GM23248 (cell line): Measurements from ENCODE around the gene FOSL1. TPM values are rescaled to one million over a fixed set of nuclear protein-coding genes. Genes with fewer than 3 reads are reported as not detected.

Source experiments
- DNase-seq: peaks from one replicate; pipeline ENCODE4 v3.0.0-alpha.2; 2015
- H2AFZ ChIP-seq: fragments of 200-600 bp; sonication (generic); 2 replicates; pipeline ENCODE4 v1.6.1; 2016; ENCODE audit warnings: antibody characterized with exemption
- H3F3A ChIP-seq: fragments of 200-600 bp; sonication (generic); 2 replicates; pipeline ENCODE4 v1.6.1; 2016; ENCODE audit warnings: mild to moderate bottlenecking, antibody characterized with exemption, mixed run types; ENCODE audit not compliant: insufficient read depth
- H3K27ac ChIP-seq: fragments of 200-600 bp; sonication (generic); 2 replicates; pipeline ENCODE4 v1.5.1; 2016; ENCODE audit warnings: mild to moderate bottlenecking
- H3K27me3 ChIP-seq: fragments of 200-600 bp; sonication (generic); replicated peaks from 2 replicates; pipeline ENCODE4 v1.6.1; 2016; ENCODE audit warnings: mild to moderate bottlenecking; ENCODE audit not compliant: insufficient read depth
- H3K36me3 ChIP-seq: fragments of 200-600 bp; sonication (generic); 2 replicates; pipeline ENCODE4 v1.6.1; 2016; ENCODE audit warnings: low read depth, mild to moderate bottlenecking
- H3K4me1 ChIP-seq: fragments of 200-600 bp; sonication (generic); 2 replicates; pipeline ENCODE4 v1.6.1; 2016; ENCODE audit warnings: mild to moderate bottlenecking; ENCODE audit not compliant: insufficient read depth
- H3K4me2 ChIP-seq: fragments of 200-600 bp; sonication (generic); one replicate; pipeline ENCODE4 v1.6.1; 2016; ENCODE audit warnings: mild to moderate bottlenecking; ENCODE audit not compliant: unreplicated experiment
- H3K4me3 ChIP-seq: fragments of 200-600 bp; sonication (generic); 2 replicates; pipeline ENCODE4 v1.5.1; 2016; ENCODE audit warnings: mild to moderate bottlenecking
- H3K79me2 ChIP-seq: fragments of 200-600 bp; sonication (generic); 2 replicates; pipeline ENCODE4 v1.6.1; 2016; ENCODE audit warnings: mild to moderate bottlenecking; ENCODE audit not compliant: insufficient read depth
- H3K9ac ChIP-seq: fragments of 200-600 bp; sonication (generic); 2 replicates; pipeline ENCODE4 v1.6.1; 2016; ENCODE audit warnings: mild to moderate bottlenecking
- H3K9me2 ChIP-seq: fragments of 200-600 bp; sonication (generic); 2 replicates; pipeline ENCODE4 v1.6.1; 2016; ENCODE audit warnings: mixed run types, mild to moderate bottlenecking, moderate library complexity; ENCODE audit not compliant: insufficient read depth
- H3K9me3 ChIP-seq: fragments of 200-600 bp; sonication (generic); one replicate; pipeline ENCODE4 v1.6.1; 2017; ENCODE audit warnings: low read depth
- H4K20me1 ChIP-seq: fragments of 200-600 bp; sonication (generic); 2 replicates; pipeline ENCODE4 v1.6.0; 2016; ENCODE audit not compliant: insufficient read depth
- EZH2 ChIP-seq: fragments of 200-600 bp; sonication (generic); IDR thresholded peaks from 2 replicates; pipeline ENCODE4 v1.6.1; 2018; ENCODE audit warnings: antibody characterized with exemption, mild to moderate bottlenecking; ENCODE audit not compliant: insufficient read depth, poor library complexity, severe bottlenecking
- EZH2phosphoT487 ChIP-seq: fragments of 200-600 bp; sonication (generic); IDR thresholded peaks from 2 replicates; pipeline ENCODE4 v1.6.1; 2018; ENCODE audit warnings: antibody characterized with exemption, moderate library complexity, mild to moderate bottlenecking, low read depth; ENCODE audit not compliant: insufficient read depth
- WGBS, 2 experiments: methylation state at CpG; one replicate each; pipeline ENCODE4 v1.1.6; 2015 to 2017; ENCODE audit warnings: low lambda C conversion rate in 2 of 2, low coverage in 1 of 2; ENCODE audit errors: missing lambda C conversion rate in 2 of 2; 5-methylcytosine and 5-hydroxymethylcytosine counted together
- in situ Hi-C: fragments of 300-500 bp; cut with MboI; formaldehyde crosslinking; loops from 2 replicates; pipeline ENCODE4 v1.15.0; 2020
- polyA plus RNA-seq: library from polyadenylated mRNA; unstranded; fragments of >200 nt; fragmentation: Nextera tagmentation; extraction: Ambion mirVana; gene quantifications from 2 replicates; pipeline ENCODE4 v1.2.1, GENCODE V29; 2016
- total RNA-seq: library from RNA; depleted of rRNA; stranded (reverse); fragments of >200 nt; shearing (Covaris generic); gene quantifications from 2 replicates; pipeline ENCODE4 v1.2.3, GENCODE V29; 2014; rRNA removed

Gene FOSL1
- total RNA-seq (80.6 and 88.9 TPM in 2 replicates), polyA plus RNA-seq (104 and 105 TPM in 2 replicates)

DNA sequence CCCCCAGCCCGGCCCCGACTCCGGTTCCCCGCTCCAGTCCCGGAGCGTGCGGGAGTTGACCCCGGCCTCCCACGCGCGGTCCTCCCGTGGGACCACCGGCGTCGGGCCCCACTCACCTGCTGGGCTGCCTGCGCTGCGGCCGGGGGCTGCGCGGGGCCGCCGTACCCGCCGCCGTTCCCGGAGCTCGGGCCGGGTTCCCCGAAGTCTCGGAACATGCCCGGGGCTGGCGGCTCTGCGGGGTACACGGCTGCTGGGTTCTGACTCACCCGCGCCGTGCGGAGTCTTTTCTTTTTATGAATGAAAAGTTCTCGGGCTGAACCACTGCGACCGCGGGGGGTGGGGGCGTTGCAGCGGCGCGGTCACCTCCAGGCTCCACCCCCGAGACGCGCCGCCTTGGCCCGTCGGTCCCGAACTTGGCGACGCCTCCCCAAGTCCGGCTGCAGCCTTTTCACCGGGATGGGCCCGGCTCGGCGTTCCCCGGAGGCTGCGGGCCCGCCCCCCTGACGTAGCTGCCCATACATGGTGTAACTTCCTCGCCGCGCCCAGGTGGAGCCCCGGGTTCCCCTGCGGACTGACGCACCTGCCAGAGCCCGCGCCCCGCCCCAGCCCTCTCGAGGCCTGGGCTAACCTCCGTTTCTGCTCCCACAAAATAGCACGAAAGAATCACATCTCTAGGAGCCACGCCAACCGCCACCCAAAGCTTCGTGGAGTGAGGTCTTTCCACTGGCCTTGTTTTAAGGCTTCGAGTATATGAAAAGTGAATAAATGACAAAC is at the start of gene FOSL1:
Gene FOSL1, minus strand, starts transcription at position 264 of the 774 bp plus-strand sequence. Its CDS starts 49 bp downstream, at position 215.
- H3K9me2 ChIP-seq = no peaks in the 10 kb centered on the region
- no peak within 1 kb of the TSS for H2AFZ ChIP-seq
- 4 to 6% methylated on average over 53 to 72 of the region's 80 CpGs for WGBS, 2 experiments
- H3K4me1 ChIP-seq = peaks cover 54% of the 10 kb centered on the region
- H3K27ac ChIP-seq = peak within 1 kb of the TSS; percentile 99
- peak within 1 kb of the TSS; percentile 100 for H3K4me2 ChIP-seq
- TF ChIP-seq EZH2phosphoT487 (no peak), EZH2 (no peak)
- no peaks in the 10 kb centered on the region for H3K9me3 ChIP-seq
- H3K79me2 ChIP-seq = peaks cover 62% of the 10 kb centered on the region
- H3K36me3 ChIP-seq = peaks cover 27% of the 10 kb centered on the region; the same call in 1 of the 2 replicates
- in situ Hi-C loops = no loop called here
- DNase-seq = peak; percentile 98
- H4K20me1 ChIP-seq = peaks cover 7% of the 10 kb centered on the region; the same call in 1 of the 2 replicates
- peaks cover 62% of the 10 kb centered on the region for H3F3A ChIP-seq
- H3K27me3 ChIP-seq = no peaks in the 10 kb centered on the region
- H3K4me3 ChIP-seq = peak within 1 kb of the TSS; percentile 95
- peak within 1 kb of the TSS; percentile 99 for H3K9ac ChIP-seq

GRCh38 chr11:65947603-65948125 is 47.5 kb upstream of the FOSL1 start:
- Histone ChIP-seq H4K20me1 (no peaks in the 10 kb centered on the region), H3K9me3 (no peaks in the 10 kb centered on the region), H3K36me3 (no peaks in the 10 kb centered on the region), H3K4me1 (0 out of 2 replicates have a peak, but pooled peaks cover under 1% of the 10 kb centered on the region), H2AFZ (no peak overlapping the region), H3K27me3 (no peaks in the 10 kb centered on the region), H3K4me2 (no peak overlapping the region), H3F3A (no peaks in the 10 kb centered on the region), H3K4me3 (no peak overlapping the region), H3K9ac (no peak overlapping the region), H3K79me2 (no peaks in the 10 kb centered on the region), H3K9me2 (no peaks in the 10 kb centered on the region), H3K27ac (no peak overlapping the region)
- WGBS, 2 experiments = 79 to 81% methylated on average over 12 of the region's 12 CpGs
- no peak for TF ChIP-seq EZH2phosphoT487
- no peak for TF ChIP-seq EZH2
- DNase-seq = no peak
- in situ Hi-C loops = no loop called here

- Histone ChIP-seq H3K9ac (no peak overlapping the region), H3K27ac (no peak overlapping the region), H3K36me3 (no peaks in the 10 kb centered on the region), H3K9me2 (no peaks in the 10 kb centered on the region), H3K27me3 (no peaks in the 10 kb centered on the region), H4K20me1 (no peaks in the 10 kb centered on the region), H2AFZ (no peak overlapping the region), H3K4me2 (no peak overlapping the region), H3K4me1 (peaks cover 4% of the 10 kb centered on the region; the same call in 1 of the 2 replicates), H3F3A (0 out of 2 replicates have a peak, but pooled peaks cover 3% of the 10 kb centered on the region), H3K79me2 (no peaks in the 10 kb centered on the region), H3K9me3 (no peaks in the 10 kb centered on the region), H3K4me3 (no peak overlapping the region)
- in situ Hi-C loops = no loop called here
- WGBS, 2 experiments = 77 to 83% methylated on average over 13 of the region's 13 CpGs
- TF ChIP-seq EZH2phosphoT487 (no peak), EZH2 (no peak)
- DNase-seq = no peak
Measured at GRCh38 chr11:65947133-65947532, 46.9 kb upstream of the FOSL1 start.

DNA sequence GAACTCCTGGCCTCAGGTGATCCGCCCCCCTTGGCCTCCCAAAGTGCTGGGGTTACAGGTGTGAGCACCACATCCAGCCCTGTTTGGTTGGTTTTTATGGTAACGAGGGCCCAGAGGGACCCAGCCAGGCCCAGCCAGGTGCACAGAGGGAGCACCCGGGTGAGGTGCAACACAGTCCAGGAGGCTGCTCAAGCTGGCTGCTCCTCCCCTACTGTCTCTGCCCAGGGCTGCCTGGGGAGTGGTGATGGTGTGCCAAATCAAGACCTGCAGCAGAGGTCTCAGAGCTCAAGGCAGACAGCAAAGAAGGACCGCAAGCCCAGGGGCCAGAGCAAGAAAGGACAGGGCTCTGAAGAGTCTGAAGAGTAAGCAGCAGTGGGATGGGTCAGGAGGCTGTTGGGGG is 46.5 kb upstream of the FOSL1 start:
- no peaks in the 10 kb centered on the region for H3K79me2 ChIP-seq
- H3F3A ChIP-seq = peaks cover 7% of the 10 kb centered on the region; the same call in 1 of the 2 replicates
- H4K20me1 ChIP-seq = no peaks in the 10 kb centered on the region
- no peak overlapping the region for H2AFZ ChIP-seq
- H3K27ac ChIP-seq = no peak overlapping the region
- no peak overlapping the region for H3K9ac ChIP-seq
- no peak for DNase-seq
- no peak overlapping the region for H3K4me3 ChIP-seq
- no peaks in the 10 kb centered on the region for H3K9me3 ChIP-seq
- H3K27me3 ChIP-seq = no peaks in the 10 kb centered on the region
- no peaks in the 10 kb centered on the region for H3K36me3 ChIP-seq
- H3K4me2 ChIP-seq = no peak overlapping the region
- in situ Hi-C loops = no loop called here
- H3K4me1 ChIP-seq = peaks cover 9% of the 10 kb centered on the region
- no peaks in the 10 kb centered on the region for H3K9me2 ChIP-seq
- no peak for TF ChIP-seq EZH2
- no peak for TF ChIP-seq EZH2phosphoT487
- 71 to 86% methylated on average over 4 of the region's 4 CpGs for WGBS, 2 experiments
